NCI-H1092 (cell line): ENCODE measurements around the gene STAT4.

ENCODE experiments used
- DNase-seq: peaks from one replicate; lab custom pipeline; 2025; lab: John Stamatoyannopoulos, UW

Gene STAT4

GRCh38 chr2:191083540-191083939, 67.3 kb downstream of the STAT4 start:
- no peak for DNase-seq

GRCh38 chr2:191082321-191082720, 68.5 kb downstream of the STAT4 start:
- no peak for DNase-seq

DNA sequence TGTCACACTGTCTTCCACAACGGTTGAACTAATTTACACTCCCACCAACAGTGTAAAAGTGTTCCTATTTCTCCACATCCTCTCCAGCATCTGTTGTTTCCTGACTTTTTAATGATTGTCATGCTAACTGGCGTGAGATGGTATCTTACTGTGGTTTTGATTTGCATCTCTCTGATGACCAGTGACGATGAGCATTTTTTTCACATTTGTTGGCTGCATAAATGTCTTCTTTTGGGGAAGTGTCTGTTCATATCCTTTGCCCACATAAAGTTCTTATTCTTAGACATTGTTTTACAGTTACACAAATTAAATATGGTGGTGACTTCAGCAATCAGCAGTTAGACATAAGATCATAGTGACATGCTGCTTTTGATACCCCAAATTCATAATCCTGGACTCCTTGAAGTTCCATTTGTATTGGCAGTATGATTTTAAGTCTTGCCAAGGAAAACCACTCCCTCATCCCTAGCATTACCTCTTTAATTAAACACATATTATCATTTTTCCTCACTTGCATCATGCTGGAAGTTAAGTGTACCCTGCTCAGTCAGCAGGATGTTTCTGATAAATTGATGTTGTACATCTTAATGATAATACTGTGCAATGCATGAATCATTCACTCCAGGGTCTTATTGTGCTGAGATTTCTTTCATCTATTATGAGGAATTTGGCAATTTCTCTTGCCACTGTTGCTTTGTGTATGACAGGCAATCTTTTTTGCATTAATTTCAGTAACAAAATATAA, 69.2 kb downstream of the STAT4 start:
- DNase-seq: no peak

DNA sequence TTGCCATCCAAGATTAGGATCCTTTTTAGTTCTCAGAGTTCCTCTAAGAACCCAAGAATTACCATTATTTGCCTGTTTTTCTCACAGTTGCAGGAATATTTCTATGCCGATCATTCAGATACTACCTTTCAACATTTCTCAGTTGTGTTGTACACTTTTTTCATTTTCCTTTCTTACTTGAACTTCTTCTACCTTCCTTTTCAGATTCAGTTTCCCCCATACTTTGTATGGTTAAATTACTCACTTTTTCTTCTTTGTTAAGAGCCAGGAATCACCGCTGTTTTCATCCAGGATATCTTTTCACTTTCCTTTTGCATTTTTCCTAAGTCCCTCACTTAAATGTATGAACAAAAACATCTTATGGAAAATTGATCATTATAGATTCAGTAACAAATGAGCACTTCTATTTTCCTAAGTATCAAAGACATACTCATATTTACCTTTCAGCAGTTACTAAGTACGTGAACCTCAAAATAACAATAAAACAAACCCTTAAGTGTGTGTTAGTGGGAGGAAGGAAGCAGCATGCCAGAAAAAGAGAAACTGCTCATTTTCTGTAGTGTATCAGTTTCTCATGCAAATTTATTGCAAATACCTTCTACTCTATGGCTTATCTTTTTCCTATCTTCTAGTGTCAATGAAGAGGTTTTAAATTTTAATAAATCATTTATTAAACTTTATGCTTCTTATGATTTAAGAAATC, 72.5 kb downstream of the STAT4 start:
- no peak for DNase-seq

- DNase-seq: no peak
These were observed 80.5 kb downstream of the STAT4 start for GRCh38 chr2:191070276-191070675.

DNA sequence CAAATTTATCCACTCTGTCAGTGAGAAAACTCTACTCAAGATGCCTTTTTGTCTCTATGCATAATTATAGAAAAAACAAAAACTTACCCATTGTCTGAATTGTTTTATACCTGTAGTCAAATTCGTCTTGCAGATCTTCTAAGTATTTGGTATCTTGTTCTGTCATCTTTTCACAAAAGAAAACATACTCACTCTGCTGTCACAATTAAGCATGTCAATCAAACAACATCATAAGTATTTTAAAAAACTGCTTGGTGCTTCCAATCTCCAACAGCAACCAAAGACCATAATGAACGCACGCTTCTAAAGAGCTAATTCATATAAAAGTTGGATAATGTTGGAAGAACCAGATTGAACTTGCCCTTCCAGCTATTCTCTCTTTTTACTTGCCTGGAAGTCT, 81.2 kb downstream of the STAT4 start:
- no peak for DNase-seq

DNA sequence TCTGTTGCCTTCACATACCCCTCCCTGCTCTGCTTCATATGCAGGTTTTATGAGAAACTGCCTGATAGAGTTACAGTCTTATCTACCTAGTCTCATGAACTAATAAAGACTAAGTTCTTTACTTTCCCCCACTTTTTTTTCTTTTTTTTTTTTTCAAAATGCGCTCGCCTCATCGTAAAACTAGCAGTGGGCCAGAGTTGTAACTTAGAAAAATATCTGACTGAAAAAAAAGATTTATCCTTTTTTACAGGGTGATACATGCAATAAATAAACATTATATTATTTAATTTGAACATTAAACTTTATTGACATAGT, 83.9 kb downstream of the STAT4 start:
- DNase-seq: no peak

DNA sequence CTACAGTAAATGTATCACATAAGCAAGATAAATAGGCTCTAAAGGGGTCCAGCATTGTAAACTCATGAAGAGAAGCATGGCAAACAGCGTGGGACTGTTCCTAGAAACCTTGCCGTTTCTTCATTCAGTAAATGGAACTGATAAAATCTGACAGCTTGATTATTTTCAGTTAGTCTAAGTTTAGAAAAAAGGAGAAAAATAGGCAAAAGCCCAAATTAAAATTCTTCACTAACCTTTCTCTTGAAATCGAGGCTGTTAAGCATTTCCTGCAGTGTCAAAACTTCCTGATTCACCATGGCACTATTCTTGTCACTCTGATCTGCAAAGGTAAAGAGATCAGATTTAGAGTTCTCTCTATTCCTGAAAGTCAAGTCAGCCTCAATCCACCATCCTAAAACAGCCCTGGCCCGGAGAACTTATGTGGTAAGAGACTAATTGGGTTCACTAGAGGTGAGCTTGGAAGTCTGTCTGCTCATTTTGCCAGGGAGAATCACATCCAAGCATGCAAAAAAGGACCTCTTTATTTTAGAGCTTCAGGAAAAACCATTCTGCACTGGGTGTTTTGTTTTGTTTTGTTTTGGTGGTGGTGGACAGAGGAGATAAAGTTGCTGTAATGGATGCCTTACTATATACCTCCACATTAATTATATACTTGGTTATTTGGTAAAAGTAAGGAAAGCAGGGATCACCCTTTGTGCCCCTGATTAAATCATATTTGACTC, 84.4 kb downstream of the STAT4 start:
- DNase-seq: no peak

GRCh38 chr2:191065785-191066184, 85.0 kb downstream of the STAT4 start:
- DNase-seq: no peak

DNA sequence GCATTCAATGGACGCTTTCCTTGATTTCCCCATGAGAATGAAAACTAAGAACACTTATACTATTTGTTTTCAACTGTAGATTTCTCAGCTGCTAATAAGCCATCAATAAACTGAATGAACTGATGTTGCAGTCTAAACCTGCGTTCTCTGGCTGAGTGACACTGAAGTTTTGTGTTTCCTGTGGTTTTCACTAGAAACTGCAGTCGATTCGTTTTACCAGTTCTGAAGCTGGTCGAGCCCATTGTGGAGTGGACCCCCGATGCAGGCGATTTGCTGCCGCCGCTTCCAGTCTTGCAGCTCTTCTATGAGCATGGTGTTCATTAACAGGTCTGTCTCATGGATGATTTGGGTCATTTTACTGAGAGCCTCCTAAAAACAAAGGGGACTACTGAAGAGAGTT, 86.2 kb downstream of the STAT4 start:
- no peak for DNase-seq

- DNase-seq: no peak
These were observed 87.2 kb downstream of the STAT4 start for GRCh38 chr2:191063584-191063983.

DNA sequence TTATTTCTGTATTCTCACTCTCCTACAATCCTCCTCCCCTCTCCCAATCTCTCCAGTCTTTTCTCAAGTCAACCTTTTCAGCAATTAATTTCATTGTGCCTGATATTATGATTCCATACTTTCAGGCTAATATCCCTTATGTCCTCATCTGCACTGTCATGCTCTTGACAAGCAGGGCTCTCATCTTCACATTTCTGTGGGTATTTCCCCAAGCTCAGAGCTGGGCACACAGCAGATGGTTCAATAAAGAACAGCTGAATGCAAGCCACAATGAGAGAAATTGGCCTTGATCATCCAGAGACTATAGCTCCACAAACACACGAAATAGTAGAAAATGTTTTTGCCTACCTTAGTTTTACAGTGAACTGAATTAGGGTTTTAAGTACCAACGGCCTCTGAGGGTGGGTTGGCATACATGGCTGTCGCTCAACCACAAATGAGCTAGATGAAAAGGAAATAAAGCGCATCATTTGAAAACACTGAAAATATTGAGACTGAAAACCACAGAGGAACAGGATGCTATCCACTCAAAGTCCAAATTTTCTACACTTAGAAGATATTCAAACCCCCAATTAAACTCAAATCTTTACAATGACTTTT, 89.3 kb downstream of the STAT4 start:
- no peak for DNase-seq

GRCh38 chr2:191059308-191059707, 91.5 kb downstream of the STAT4 start:
- DNase-seq: no peak

DNA sequence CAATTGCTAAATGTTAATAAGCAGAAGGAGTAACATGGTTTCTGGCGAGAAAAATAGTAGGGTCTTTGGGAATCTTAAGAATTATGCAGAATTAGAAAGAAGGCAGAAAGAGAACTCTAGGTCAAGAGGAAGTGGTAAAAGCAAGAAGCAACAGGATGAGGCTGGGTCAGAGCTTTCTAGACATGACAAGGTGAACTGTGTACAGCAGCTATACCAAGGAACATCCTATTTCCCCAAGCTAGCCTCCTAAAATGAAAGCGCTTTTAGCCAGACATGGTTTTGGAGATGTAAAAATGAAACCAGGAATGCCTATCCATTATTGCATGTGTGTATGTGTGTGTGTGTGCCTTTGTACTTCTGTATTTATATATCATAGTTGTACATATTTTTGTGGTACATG, 94.6 kb downstream of the STAT4 start:
- DNase-seq: no peak

DNA sequence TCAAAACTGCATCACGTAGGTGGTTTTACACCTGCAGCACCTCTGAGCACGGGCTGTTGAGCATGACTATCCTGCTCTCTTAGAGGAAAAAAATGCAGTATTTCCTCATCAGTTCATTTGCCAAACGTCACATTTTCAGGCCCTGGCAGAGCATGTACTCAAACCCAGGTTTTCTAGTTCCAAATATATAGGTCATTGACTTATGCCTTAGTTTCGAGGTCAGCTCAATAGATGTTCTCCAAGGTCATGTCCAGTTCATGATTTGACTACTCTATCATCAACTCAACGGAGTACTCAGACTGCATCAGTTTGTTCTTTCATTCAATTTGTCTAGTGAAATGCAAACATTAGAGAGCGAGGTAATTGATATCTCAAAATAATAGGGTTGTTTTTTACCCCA, 97.5 kb downstream of the STAT4 start:
- DNase-seq: no peak

GRCh38 chr2:191051825-191052778, 98.7 kb downstream of the STAT4 start:
- DNase-seq: peak; percentile 22

DNA sequence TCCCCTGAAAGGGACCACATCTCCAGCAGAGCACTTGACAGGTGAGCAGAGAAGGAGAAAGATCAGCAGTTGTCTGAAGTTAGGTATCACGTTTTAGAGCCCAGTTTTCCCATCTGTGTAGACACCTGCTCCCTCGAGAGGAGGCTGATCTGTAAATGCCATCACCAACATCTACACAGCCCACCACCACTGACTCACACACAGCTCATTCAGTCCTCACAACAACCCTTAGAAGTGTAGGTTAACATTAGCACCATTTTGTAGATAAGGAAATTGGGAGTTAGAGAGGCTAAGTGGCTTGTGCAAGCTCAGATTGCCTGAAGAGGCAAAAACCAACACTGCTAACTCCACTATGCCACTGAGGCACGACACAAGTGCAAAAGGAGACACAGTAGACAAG, 99.6 kb downstream of the STAT4 start:
- no peak for DNase-seq

GRCh38 chr2:191050640-191050987, 100.2 kb downstream of the STAT4 start:
- no peak for DNase-seq

GRCh38 chr2:191049728-191050639, 100.8 kb downstream of the STAT4 start:
- DNase-seq: no peak

GRCh38 chr2:191048073-191048472, 102.7 kb downstream of the STAT4 start:
- no peak for DNase-seq

- no peak for DNase-seq
These were observed 105.7 kb downstream of the STAT4 start for GRCh38 chr2:191045141-191045540.
